Fibroblast of pulmonary artery (primary cell): ENCODE measurements around the gene CACNA1C.

Experiments
- DNase-seq: peaks from one replicate; pipeline ENCODE4 v3.0.0-alpha.2; 2010; ENCODE audit warnings: low read depth
- H3K4me3 ChIP-seq: replicated peaks from 2 replicates; pipeline ENCODE4 v1.5.1; 2011; ENCODE audit warnings: low read depth, mild to moderate bottlenecking, control low read depth, low read length, moderate library complexity
- TF ChIP-seq, protein P1 (sequence below): IDR thresholded peaks from 2 replicates; pipeline ENCODE4 v1.5.1; 2011; ENCODE audit warnings: mild to moderate bottlenecking, control low read depth, low read length, inconsistent platforms; ENCODE audit errors: missing control alignments

The CACNA1C gene

DNA sequence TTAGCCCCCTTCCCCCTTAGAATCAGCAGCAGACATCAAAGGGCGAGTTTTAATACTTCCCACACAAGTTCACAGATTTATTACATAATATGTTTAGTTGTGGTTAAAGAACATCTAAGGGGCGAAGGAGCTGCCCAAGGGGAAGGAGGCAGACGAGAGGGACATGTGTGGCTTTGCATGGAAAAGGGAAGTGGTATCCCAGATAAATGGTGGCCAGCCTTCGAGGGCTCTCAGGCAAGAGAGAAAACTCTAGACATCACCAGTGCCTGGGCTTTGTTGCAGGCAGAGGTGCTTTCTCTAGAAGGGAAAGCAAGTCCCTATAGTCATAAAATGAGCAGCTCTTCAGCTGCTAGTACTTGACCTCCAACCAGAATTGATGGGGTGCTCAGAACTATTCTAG is 121.2 kb downstream of the CACNA1C start:
- no peak overlapping the region for H3K4me3 ChIP-seq
- TF ChIP-seq, protein P1, sequence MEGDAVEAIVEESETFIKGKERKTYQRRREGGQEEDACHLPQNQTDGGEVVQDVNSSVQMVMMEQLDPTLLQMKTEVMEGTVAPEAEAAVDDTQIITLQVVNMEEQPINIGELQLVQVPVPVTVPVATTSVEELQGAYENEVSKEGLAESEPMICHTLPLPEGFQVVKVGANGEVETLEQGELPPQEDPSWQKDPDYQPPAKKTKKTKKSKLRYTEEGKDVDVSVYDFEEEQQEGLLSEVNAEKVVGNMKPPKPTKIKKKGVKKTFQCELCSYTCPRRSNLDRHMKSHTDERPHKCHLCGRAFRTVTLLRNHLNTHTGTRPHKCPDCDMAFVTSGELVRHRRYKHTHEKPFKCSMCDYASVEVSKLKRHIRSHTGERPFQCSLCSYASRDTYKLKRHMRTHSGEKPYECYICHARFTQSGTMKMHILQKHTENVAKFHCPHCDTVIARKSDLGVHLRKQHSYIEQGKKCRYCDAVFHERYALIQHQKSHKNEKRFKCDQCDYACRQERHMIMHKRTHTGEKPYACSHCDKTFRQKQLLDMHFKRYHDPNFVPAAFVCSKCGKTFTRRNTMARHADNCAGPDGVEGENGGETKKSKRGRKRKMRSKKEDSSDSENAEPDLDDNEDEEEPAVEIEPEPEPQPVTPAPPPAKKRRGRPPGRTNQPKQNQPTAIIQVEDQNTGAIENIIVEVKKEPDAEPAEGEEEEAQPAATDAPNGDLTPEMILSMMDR: no peak
- no peak for DNase-seq

DNA sequence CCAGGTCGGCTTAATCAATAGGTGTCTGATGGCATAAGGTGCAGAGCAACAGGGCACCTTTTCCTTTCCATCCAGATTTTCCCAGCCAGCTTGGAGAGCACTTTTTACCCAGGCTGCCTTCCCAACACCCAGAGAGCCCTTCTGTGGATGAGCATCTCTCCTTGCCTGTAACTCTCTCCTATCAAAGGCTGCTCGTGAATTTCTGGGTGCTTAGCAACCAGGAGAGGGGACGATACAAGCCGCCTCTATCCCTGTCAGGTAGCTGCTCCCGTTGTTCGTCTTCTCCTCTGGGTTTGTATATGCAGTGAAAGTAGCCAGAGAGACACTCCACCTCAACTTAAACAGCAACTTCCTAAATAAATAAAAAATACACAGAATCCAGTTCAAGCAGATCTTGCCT is 124.2 kb downstream of the CACNA1C start:
- TF ChIP-seq, protein P1: no peak
- no peak overlapping the region for H3K4me3 ChIP-seq
- DNase-seq: no peak

DNA sequence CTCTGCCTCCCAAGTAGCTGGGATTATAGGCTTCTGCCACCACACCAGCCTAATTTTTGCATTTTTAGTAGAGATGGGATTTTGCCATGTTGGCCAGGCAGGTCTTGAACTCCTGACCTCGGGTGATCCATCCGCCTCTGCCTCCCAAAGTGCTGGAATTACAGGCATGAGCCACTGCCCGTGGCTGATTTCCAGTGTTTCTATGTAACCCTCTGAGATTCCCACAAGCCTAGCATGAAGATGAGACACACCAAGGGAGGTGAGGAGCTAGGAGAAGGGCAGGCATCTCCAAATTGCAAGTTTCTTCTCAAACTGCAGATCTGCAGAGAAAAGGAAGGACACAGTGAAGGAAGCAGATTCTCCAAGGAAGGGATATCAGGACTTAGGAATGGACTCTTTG is 125.0 kb downstream of the CACNA1C start:
- DNase-seq: no peak
- TF ChIP-seq, protein P1: no peak
- no peak overlapping the region for H3K4me3 ChIP-seq

DNA sequence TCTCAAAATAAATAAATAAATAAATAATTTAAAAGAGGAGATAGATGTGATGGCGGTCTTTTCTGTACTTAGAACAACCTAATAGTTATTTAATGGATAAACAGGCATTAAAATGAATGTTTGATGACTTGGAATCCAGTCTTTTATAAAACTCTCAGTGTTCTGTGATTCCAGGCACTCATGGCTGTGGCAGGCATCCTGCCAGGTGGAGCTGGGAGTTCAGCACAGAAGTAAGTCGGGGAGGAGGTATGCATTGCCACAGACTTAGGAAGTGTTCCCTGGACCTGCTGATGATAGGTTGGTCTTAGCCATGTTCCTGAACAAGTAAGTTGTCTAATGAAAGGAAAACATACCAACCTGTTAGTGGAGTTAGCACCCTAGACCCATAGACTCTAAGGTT is 126.3 kb downstream of the CACNA1C start:
- TF ChIP-seq, protein P1: no peak
- no peak overlapping the region for H3K4me3 ChIP-seq
- no peak for DNase-seq

DNA sequence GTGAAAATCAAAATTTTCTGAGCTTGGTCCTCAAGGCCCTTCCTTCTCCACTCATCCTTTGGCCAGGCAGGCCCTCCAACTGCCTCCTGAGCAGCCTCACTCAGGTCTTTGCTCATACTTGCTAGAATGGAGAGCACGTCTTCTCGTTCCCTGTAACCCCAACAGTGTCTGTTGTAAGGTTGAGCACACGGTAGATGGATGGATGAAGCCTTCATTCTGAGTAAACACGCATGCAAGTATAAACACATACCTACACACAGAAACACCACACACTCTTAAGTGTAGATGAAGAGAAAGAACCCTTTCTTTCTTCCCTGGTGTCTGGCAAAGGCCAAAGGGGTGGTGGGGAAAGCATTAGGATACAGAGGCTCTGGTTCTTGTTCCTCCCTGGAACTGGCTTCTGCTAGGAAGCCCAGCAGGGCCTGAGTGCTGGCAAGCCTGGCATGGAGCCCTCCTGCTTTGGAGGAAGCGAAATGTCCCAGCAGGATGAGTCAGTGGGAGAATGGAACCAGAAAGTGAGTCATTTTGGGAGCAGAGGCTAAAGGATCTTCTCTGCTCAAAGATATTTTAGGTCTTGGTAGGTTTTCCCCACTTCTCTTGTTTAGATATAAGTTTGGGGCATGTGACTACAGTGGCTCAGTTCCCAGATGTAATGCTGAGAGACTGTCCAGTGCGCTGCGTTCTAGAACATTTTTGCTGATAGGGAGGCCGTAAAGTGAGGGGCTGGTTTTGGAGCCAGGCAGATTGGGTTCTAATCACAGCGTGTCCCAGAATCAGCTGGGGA is 127.4 kb downstream of the CACNA1C start:
- DNase-seq: peak; percentile 92
- TF ChIP-seq, protein P1: no peak
- no peak overlapping the region for H3K4me3 ChIP-seq

DNA sequence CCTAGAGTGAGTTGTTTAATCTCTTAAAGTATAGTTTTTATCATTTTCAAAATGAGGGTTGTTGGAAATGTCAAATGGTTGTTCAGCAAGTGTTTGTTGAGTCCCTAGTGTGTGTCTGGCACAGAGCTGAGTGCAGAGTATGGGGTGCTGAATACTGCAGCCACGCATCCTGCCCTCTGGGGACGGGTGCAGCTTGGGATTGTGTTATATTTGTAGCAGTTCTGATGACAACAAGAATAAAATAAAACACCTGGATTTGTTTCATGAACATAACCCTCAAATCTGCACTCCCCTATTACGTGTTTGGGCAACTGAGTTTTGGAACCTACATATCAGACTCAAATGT is 127.9 kb downstream of the CACNA1C start:
- DNase-seq: no peak
- TF ChIP-seq, protein P1: no peak
- no peak overlapping the region for H3K4me3 ChIP-seq
